A673 (cell line): ENCODE results near the gene AXDND1. TPM values are rescaled to one million over a fixed set of nuclear protein-coding genes. Genes with fewer than 3 reads are reported as not detected.

Source experiments
- BruUV-seq: library from RNA; stranded (reverse); fragments of 400-500 nt; replicated peaks from 2 replicates; lab custom pipeline; 2021; lab: Mats Ljungman, UMichigan
- CTCF ChIA-PET: fragments of 300-600 bp; sonication (Branson Sonifier 250); formaldehyde crosslinking; loops from one replicate; lab custom pipeline; 2022; ENCODE audit warnings: antibody characterized with exemption; lab: Charles Lee
- POLR2A ChIA-PET: fragments of 300-600 bp; sonication (Branson Sonifier 250); formaldehyde crosslinking; loops from one replicate; lab custom pipeline; 2022; ENCODE audit warnings: antibody characterized with exemption; ENCODE audit not compliant: low non-redundant PET; lab: Charles Lee
- DNase-seq: peaks from one replicate; pipeline ENCODE4 v3.0.0-alpha.2; 2015; ENCODE audit warnings: low spot score
- H3K27ac ChIP-seq: fragments of 200-600 bp; sonication (generic); 2 replicates; pipeline ENCODE4 v1.5.1; 2016; ENCODE audit warnings: mixed run types, low read depth, mild to moderate bottlenecking, mixed read lengths, antibody characterized with exemption, low read length; ENCODE audit not compliant: poor library complexity, severe bottlenecking
- H3K27me3 ChIP-seq: fragments of 200-600 bp; sonication (generic); replicated peaks from 2 replicates; pipeline ENCODE4 v1.6.1; 2017; ENCODE audit warnings: mixed run types, low read depth, mild to moderate bottlenecking, mixed read lengths, antibody characterized with exemption, low read length; ENCODE audit not compliant: insufficient read depth, poor library complexity
- H3K36me3 ChIP-seq: fragments of 200-600 bp; sonication (generic); 2 replicates; pipeline ENCODE4 v1.6.1; 2016; ENCODE audit warnings: mixed run types, mild to moderate bottlenecking, mixed read lengths, antibody characterized with exemption, low read length; ENCODE audit not compliant: insufficient read depth, poor library complexity, severe bottlenecking
- H3K4me1 ChIP-seq: fragments of 200-600 bp; sonication (generic); 2 replicates; pipeline ENCODE4 v1.6.1; 2017; ENCODE audit warnings: mixed run types, mild to moderate bottlenecking, mixed read lengths, antibody characterized with exemption, low read length; ENCODE audit not compliant: insufficient read depth, poor library complexity, severe bottlenecking
- H3K4me3 ChIP-seq: fragments of 200-600 bp; sonication (generic); 2 replicates; pipeline ENCODE4 v1.5.1; 2016; ENCODE audit warnings: low read depth, mixed run types, mild to moderate bottlenecking, mixed read lengths, low read length; ENCODE audit not compliant: poor library complexity, severe bottlenecking
- H3K9me3 ChIP-seq: fragments of 200-600 bp; sonication (generic); 2 replicates; pipeline ENCODE4 v1.6.1; 2016; ENCODE audit warnings: mixed run types, low read depth, mild to moderate bottlenecking, mixed read lengths, antibody characterized with exemption, low read length; ENCODE audit not compliant: poor library complexity, severe bottlenecking
- EZH2 ChIP-seq: fragments of 200-600 bp; sonication (generic); IDR thresholded peaks from 2 replicates; pipeline ENCODE4 v1.6.1; 2017; ENCODE audit warnings: borderline replicate concordance, low read depth, mild to moderate bottlenecking, mixed read lengths, antibody characterized with exemption, low read length; ENCODE audit not compliant: poor library complexity, severe bottlenecking
- intact Hi-C: fragments of 100-400 bp; cut with micrococcal nuclease; formaldehyde crosslinking; loops from one replicate; pipeline ENCODE4 v1.10.0; 2022; ENCODE audit not compliant: unreplicated experiment
- total RNA-seq: library from RNA; stranded (reverse); gene quantifications from 2 replicates; pipeline ENCODE4 v1.2.3, GENCODE V29; 2021
- TF ChIP-seq, protein P1 (sequence below): fragments of 300-800, 200-600 bp; sonication (generic); conservative IDR thresholded peaks from 2 replicates; pipeline ENCODE4 v1.5.1; 2017; ENCODE audit warnings: low read depth, mild to moderate bottlenecking, antibody characterized with exemption, low read length, moderate library complexity, mixed read lengths

Gene AXDND1
- total RNA-seq, 1 experiment from 2014 or later: not detected

DNA sequence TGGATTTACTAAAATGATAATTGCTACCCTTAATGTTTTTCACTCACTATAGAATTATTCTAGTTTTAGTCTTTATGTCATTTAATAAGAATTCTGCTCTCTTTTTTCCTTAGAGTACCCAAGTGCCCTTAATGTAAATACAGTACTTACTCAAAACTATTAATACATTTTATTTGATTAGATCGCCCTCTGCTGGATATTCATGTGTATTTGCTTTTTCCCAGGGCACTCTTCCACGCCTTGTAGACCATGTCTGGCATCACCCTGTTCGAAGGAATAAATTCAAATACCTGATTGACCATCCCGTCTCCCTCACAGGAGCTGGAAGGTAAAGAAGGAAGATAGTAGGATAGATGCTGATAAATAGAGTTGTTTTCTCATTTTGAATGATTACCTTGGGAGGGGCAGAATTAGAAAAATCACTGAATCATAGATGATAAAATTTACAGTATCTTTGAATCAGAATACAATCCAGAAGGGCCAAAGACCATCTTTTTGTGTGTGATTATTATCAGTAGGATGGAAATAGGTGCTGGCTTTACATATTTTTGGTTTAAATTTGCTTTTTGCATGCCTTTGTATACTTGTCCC, 4.1 kb downstream of the AXDND1 start:
- no peak overlapping the region for H3K4me3 ChIP-seq
- intact Hi-C loops: loop anchor here (1.0 to 10.0 kb wide), 5 partner anchors 119 to 828 kb away; no protein-coding TSS in a partner anchor
- H3K9me3 ChIP-seq: no peaks in the 10 kb centered on the region
- H3K36me3 ChIP-seq: no peaks in the 10 kb centered on the region
- H3K27me3 ChIP-seq: no peaks in the 10 kb centered on the region
- TF ChIP-seq, protein P1, sequence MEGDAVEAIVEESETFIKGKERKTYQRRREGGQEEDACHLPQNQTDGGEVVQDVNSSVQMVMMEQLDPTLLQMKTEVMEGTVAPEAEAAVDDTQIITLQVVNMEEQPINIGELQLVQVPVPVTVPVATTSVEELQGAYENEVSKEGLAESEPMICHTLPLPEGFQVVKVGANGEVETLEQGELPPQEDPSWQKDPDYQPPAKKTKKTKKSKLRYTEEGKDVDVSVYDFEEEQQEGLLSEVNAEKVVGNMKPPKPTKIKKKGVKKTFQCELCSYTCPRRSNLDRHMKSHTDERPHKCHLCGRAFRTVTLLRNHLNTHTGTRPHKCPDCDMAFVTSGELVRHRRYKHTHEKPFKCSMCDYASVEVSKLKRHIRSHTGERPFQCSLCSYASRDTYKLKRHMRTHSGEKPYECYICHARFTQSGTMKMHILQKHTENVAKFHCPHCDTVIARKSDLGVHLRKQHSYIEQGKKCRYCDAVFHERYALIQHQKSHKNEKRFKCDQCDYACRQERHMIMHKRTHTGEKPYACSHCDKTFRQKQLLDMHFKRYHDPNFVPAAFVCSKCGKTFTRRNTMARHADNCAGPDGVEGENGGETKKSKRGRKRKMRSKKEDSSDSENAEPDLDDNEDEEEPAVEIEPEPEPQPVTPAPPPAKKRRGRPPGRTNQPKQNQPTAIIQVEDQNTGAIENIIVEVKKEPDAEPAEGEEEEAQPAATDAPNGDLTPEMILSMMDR: peak; percentile 81
- TF ChIP-seq EZH2: no peak
- POLR2A ChIA-PET: no interaction called here
- BruUV-seq: no TSS peak
- peak; percentile 83 for DNase-seq
- CTCF ChIA-PET: no interaction called here
- no peaks in the 10 kb centered on the region for H3K4me1 ChIP-seq
- H3K27ac ChIP-seq: no peak overlapping the region

DNA sequence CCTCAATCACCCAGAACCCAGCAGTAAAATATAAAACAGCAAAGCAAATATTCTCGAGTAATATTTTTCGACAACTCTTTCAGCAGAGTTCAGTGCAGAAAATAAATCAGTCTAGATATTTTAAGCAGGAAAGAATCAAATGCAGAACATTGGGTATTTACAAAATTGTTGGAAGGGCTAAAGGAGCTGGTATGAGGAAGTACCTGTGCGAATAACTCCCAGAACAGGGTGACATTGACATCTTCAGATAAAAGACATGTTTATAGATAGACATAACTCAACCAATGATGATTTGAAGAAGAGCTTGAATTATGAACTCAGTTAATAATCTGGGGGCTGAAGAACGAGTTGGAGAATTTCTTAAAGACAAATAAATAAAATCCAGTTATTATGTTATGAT, 6.4 kb downstream of the AXDND1 start:
- CTCF ChIA-PET: no interaction called here

DNA sequence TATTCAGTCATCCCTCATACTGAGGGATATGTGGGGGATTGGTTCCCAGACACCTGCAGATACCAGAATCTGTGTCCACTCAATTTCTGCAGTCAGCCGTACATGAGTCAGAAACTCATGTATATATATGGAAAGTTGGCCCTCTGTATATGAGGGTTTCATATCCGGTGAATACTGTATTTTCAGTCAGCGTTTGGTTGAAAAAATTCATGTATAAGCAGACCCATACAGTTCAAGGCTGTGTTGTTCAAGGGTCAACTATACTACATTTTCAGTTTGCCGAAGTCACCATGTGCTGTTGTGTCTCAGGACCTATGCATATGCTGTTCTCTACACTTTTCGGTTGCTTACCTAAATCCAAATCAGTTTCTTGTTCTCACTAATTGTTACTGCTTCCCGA, 10.5 kb downstream of the AXDND1 start:
- ChIA-PET POLR2A (no interaction called here), CTCF (no interaction called here)
- BruUV-seq: no TSS peak
- Histone ChIP-seq H3K9me3 (no peaks in the 10 kb centered on the region), H3K4me3 (no peak overlapping the region), H3K27ac (no peak overlapping the region), H3K36me3 (no peaks in the 10 kb centered on the region), H3K27me3 (no peaks in the 10 kb centered on the region), H3K4me1 (no peaks in the 10 kb centered on the region)
- DNase-seq: no peak
- TF ChIP-seq, protein P1: no peak
- no peak for TF ChIP-seq EZH2
- intact Hi-C loops: loop anchor here (10.0 kb wide), 1 partner anchor 601 kb away; no protein-coding TSS in a partner anchor

More for the DNA sequence above, 6.4 kb downstream of the AXDND1 start:
- BruUV-seq: no TSS peak
- DNase-seq: no peak
- no peaks in the 10 kb centered on the region for H3K9me3 ChIP-seq
- H3K27ac ChIP-seq: no peak overlapping the region
- POLR2A ChIA-PET: no interaction called here
- no peak overlapping the region for H3K4me3 ChIP-seq
- intact Hi-C loops: loop anchor here (10.0 kb wide), 1 partner anchor 597 kb away; no protein-coding TSS in a partner anchor
- H3K36me3 ChIP-seq: no peaks in the 10 kb centered on the region
- no peaks in the 10 kb centered on the region for H3K27me3 ChIP-seq
- TF ChIP-seq, protein P1: no peak
- TF ChIP-seq EZH2: no peak
- H3K4me1 ChIP-seq: no peaks in the 10 kb centered on the region
